ENCODE data around the gene FASLG.

DNA sequence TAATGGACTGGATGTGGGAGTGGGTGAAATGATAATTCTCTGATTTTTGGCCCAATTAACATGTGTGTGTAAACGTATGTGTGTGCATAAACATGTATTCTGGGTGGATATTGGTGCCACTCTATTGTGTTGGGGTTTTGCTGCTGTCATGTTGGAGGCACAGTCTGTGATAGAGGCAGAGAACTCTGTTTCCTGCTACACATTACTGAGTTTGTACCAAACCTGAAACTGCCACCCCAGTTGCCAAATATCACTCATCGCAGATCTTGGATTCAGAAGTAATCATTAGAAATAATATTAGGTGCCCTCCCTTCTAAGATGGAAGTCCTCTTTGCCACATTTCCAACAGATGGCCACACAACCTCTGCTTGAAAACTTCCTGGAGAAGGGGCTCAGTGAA, 13.8 kb downstream of the FASLG start:
- TF ChIP-seq, protein P1, sequence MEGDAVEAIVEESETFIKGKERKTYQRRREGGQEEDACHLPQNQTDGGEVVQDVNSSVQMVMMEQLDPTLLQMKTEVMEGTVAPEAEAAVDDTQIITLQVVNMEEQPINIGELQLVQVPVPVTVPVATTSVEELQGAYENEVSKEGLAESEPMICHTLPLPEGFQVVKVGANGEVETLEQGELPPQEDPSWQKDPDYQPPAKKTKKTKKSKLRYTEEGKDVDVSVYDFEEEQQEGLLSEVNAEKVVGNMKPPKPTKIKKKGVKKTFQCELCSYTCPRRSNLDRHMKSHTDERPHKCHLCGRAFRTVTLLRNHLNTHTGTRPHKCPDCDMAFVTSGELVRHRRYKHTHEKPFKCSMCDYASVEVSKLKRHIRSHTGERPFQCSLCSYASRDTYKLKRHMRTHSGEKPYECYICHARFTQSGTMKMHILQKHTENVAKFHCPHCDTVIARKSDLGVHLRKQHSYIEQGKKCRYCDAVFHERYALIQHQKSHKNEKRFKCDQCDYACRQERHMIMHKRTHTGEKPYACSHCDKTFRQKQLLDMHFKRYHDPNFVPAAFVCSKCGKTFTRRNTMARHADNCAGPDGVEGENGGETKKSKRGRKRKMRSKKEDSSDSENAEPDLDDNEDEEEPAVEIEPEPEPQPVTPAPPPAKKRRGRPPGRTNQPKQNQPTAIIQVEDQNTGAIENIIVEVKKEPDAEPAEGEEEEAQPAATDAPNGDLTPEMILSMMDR (IDR thresholded peaks at IDR 0.05): no peak
- TF ChIP-seq TP53 (CRISPR knock-in tag; IDR thresholded peaks at IDR 0.05): no peak

Data from WTC11 (cell line).